H7 (cell line): Measurements from ENCODE around the gene PRKCH. TPM values are rescaled to one million over a fixed set of nuclear protein-coding genes. Genes with fewer than 3 reads are reported as not detected.

ENCODE experiments used
- DNase-seq: peaks from one replicate; pipeline ENCODE4 v3.0.0; 2012
- H3K27me3 ChIP-seq: 2 replicates; pipeline ENCODE4 v1.6.0; 2011; ENCODE audit warnings: mild to moderate bottlenecking, low read length; ENCODE audit not compliant: control insufficient read depth, insufficient read depth
- H3K36me3 ChIP-seq: replicated peaks from 2 replicates; pipeline ENCODE4 v1.5.1; 2011; ENCODE audit warnings: low read length; ENCODE audit not compliant: control insufficient read depth, insufficient read depth
- H3K4me3 ChIP-seq: 2 replicates; pipeline ENCODE4 v1.5.1; 2011; ENCODE audit warnings: low read depth, mild to moderate bottlenecking, control low read depth, low read length, moderate library complexity; ENCODE audit not compliant: insufficient read depth
- total RNA-seq: library from RNA; depleted of rRNA; stranded (reverse); fragments of >200 nt; shearing (Covaris generic); gene quantifications from 2 replicates; pipeline ENCODE4 v1.2.3, GENCODE V29; 2014

Gene PRKCH
- total RNA-seq, 1 experiment from 2014 or later: 6.3 TPM

DNA sequence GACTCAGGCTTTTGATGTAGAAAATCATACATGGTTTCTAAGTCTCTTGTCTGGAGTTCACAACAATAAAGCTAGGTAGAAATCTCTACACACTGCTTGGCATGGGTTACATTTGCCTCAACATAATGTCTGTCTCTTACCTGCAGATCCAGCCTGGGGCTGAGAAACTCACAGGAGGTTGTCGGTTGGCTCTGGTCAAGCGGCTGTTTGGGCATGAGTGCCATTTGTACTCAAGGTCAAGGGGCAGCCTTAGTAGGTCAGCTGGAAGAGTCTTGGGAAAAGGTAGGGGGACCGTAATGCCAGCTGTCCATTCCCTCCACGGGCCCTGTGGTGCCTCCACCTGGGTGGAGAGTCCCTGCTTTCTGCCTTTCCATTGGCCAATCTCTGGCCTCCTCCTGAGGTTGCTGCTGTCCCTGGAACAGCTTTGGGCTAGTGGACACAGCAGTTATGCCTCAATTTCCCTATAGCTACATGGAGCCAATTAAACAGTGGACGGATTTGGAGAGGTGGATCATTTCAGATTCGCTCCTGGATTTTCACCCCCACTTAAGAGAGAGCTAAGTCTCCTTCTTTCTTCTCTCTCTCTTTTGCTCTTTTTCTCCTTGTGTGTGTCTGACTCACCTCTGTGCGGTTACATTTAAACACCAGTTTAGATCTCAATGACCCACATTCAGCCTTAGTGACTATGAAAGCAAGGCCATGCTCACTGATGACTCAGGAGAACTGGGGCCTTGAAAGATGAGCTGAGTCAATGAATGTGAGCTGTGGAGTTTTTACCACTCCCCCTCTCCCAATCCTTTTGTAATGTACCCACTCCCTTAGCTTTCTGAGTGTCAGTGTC lies 241.2 kb downstream of the PRKCH start:
- Histone ChIP-seq H3K4me3 (no peak overlapping the region), H3K27me3 (no peaks in the 10 kb centered on the region), H3K36me3 (no peaks in the 10 kb centered on the region)
- no peak for DNase-seq

- Histone ChIP-seq H3K36me3 (no peaks in the 10 kb centered on the region), H3K4me3 (no peak overlapping the region)
- DNase-seq: no peak
These were observed 241.8 kb downstream of the PRKCH start for GRCh38 chr14:61563162-61563511.

GRCh38 chr14:61563880-61564617 lies 242.7 kb downstream of the PRKCH start:
- no peak for DNase-seq
- H3K27me3 ChIP-seq: peaks cover 3% of the 10 kb centered on the region; the same call in 1 of the 2 replicates
- H3K36me3 ChIP-seq: no peaks in the 10 kb centered on the region
- H3K4me3 ChIP-seq: no peak overlapping the region

More at GRCh38 chr14:61563162-61563511, 241.8 kb downstream of the PRKCH start:
- H3K27me3 ChIP-seq: no peaks in the 10 kb centered on the region

DNA sequence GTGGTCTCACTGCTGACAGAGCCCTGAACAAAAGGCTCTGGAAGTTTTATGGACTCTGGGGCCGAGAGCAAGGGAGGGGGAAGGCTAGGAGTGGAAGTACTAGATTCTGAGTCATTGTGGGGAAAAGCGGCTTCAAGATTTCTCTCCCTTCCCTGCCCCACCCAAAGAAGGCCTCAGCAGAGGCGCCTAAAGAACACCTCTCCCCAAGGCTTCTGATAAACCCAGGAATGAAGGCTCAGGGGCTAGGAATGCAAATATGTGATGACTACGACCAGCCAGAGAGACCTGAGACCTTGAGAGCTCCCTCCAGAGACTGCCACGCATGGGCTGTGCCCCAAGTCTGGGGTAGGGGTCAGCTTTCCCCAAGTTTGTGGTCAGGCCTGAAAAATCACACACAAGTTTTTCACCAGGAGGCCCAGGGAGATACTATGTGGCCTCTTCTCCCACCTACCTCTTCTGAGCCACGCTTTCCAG lies 243.3 kb downstream of the PRKCH start:
- Histone ChIP-seq H3K27me3 (peaks cover 3% of the 10 kb centered on the region), H3K4me3 (no peak overlapping the region), H3K36me3 (no peaks in the 10 kb centered on the region)
- DNase-seq: no peak

GRCh38 chr14:61565181-61565580 lies 243.8 kb downstream of the PRKCH start:
- Histone ChIP-seq H3K27me3 (peaks cover 3% of the 10 kb centered on the region), H3K36me3 (no peaks in the 10 kb centered on the region), H3K4me3 (no peak overlapping the region)
- DNase-seq: no peak

DNA sequence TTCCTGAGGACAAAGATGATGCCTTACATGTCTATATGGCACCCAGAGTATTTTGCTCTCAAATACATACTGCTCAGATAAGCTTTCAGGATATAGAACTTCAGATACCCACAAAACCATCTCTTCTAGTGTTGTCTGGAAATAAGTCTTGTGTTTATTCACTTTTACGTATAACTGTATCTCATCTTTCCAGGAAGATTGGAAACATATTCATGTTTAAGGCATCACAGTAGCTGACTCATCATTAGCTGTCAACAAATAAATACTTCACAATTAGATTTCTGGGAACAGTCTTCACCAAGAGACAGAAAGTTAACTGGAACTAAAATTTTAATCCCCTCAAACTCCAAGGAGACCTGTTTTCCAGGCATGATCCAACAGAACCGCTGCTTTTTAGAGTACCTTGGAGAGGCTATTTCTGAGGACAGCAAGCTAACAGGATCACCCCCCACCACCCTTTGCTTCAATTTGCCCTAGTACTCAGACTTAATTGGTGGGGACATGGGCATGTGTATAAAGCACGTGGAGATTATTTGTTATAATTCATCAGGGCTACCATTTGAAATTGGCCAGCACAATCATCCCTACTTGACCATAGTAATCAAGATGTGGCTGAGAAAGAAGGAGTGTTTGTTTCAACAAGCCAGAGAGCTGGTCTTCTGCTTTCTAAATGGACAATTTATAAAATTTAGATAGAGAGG lies 244.6 kb downstream of the PRKCH start:
- no peaks in the 10 kb centered on the region for H3K36me3 ChIP-seq
- H3K27me3 ChIP-seq: peaks cover 3% of the 10 kb centered on the region
- no peak for DNase-seq
- H3K4me3 ChIP-seq: no peak overlapping the region

DNA sequence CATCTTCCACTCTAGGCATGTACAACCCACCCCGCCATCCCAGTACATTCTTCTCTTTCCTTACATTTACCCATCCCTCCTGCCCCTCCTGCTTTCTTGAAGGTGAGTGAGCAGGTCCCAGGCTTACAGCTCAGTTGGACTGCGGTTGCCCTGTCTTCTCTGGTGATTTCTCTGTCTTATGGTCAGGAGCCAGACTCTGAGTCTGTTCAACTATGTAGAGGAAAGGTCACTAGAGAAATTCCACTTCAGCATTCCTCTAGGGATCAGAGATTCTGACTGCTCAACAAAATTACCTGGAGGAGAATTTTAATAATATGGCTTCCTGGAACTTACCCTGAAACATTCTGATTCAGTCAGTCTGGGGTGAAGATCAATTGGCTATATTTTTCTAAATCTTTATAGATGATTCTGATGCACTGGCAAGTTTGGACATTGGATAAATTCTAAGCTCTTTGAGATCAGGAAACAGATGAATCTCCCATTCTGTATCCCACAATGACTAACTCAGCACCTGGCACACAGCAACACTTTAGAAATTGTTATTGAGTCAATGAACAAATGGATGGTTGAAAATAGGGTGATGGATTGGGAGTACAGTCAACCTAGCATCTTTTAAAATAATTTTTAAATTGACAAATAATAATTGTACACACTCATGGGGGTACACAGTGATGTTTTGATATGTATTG lies 245.3 kb downstream of the PRKCH start:
- no peak for DNase-seq
- peaks cover 3% of the 10 kb centered on the region for H3K27me3 ChIP-seq
- H3K4me3 ChIP-seq: no peak overlapping the region
- no peaks in the 10 kb centered on the region for H3K36me3 ChIP-seq

DNA sequence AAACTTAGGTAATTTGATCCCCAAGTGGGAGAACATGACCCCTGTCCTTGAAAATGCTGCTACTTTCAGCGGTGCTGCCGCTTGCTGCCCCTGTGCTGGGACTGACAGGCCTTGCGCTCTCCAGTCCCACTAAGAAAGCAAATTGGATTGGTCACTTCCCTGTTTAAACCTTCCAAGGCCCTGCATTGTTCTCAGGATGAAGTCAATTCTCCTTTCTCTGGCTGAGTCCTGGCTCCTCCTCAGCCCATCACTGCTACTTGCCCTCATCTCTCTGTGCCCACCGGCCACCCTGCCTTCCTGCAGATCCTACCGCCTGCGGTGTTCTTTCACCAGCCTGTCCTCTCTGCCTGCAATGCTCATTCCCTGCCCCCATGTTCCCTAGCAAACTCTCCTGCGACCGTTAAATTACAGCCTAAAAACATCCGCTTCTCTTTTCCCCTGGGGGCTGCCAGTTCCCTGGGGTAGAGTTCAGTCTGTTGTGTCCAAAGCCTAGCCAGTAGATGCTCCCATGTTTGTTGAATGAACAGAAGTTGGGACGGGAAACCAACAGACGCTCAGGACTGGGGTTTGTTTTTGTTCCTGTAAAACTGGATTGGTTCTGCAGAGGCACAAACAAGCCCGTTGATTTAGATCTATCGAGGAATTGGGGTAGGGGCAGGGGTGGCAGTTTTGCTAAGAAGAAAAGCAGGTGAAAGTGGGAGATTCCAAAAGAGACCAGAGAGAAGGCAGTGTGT lies 246.6 kb downstream of the PRKCH start:
- Histone ChIP-seq H3K4me3 (peak overlapping the region; percentile 40), H3K36me3 (no peaks in the 10 kb centered on the region), H3K27me3 (peaks cover 3% of the 10 kb centered on the region)
- peak; percentile 64 for DNase-seq

GRCh38 chr14:61568572-61569011 lies 247.2 kb downstream of the PRKCH start:
- peak; percentile 83 for DNase-seq
- Histone ChIP-seq H3K4me3 (peak overlapping the region; percentile 40), H3K27me3 (peaks cover 3% of the 10 kb centered on the region), H3K36me3 (no peaks in the 10 kb centered on the region)

DNA sequence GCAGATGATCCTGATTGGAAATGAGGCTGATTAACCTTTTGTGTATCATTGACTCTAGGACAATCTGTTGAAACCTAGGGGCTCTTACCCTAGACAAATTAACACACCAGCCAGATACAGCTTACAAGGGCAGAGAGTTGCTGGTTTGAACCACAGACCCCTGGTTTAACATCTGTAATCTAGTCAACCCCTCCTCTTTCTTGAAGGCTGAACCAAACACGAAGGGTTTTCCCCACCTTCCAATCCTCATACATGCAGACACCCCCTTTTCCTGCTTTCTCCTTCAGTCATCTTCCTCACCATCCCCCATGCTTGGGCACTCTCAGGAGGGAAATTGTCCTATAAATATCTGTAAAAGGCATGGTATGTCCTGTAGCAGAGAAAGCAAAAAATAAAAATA lies 247.9 kb downstream of the PRKCH start:
- Histone ChIP-seq H3K4me3 (no peak overlapping the region), H3K36me3 (no peaks in the 10 kb centered on the region), H3K27me3 (peaks cover 3% of the 10 kb centered on the region)
- DNase-seq: no peak

- Histone ChIP-seq H3K27me3 (peaks cover 3% of the 10 kb centered on the region), H3K4me3 (no peak overlapping the region), H3K36me3 (no peaks in the 10 kb centered on the region)
- no peak for DNase-seq
These were observed 248.6 kb downstream of the PRKCH start for GRCh38 chr14:61569812-61570548.

DNA sequence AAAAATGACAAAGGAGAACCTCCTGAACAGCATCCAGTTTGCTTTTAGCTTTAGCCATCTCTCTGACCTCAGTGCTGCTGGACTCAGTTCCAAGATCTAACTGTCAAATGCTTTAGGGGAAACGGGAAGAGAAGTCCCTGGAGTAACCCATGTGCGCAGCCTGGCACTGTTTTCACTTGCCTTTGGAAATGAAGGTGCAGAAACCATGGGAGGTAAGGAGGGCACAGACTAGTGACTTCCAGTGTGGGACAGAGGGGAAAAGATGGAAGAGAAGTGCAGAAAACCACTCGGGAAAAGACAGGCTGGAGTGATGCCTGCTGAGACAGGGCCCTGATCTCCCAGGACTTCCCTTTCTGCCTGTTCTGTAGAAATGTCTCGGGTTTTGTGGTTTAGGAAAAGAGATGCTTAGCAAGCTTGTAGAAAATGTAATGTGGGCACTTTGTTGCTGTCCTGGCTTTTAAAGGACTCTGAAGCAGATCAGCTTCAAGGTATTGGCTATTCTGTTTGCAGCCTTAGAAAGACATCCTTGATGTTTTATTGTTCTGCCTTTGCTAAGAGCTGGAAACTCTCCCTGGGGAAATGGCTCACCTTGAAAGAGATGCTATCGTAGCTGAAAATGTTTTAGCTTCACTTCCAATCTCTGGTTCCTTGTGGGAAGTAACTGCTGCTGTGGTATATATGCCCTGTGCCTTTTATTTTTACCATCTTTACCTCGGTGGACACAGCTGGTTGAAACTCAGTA lies 249.3 kb downstream of the PRKCH start:
- no peaks in the 10 kb centered on the region for H3K36me3 ChIP-seq
- peaks cover 3% of the 10 kb centered on the region for H3K27me3 ChIP-seq
- H3K4me3 ChIP-seq: no peak overlapping the region
- no peak for DNase-seq

- H3K4me3 ChIP-seq: no peak overlapping the region
- no peak for DNase-seq
- H3K27me3 ChIP-seq: peaks cover 3% of the 10 kb centered on the region
- no peaks in the 10 kb centered on the region for H3K36me3 ChIP-seq
These were observed 250.5 kb downstream of the PRKCH start for GRCh38 chr14:61571917-61572316.
